ENCODE data around the gene TMPRSS6.

TMPRSS6 gene

DNA sequence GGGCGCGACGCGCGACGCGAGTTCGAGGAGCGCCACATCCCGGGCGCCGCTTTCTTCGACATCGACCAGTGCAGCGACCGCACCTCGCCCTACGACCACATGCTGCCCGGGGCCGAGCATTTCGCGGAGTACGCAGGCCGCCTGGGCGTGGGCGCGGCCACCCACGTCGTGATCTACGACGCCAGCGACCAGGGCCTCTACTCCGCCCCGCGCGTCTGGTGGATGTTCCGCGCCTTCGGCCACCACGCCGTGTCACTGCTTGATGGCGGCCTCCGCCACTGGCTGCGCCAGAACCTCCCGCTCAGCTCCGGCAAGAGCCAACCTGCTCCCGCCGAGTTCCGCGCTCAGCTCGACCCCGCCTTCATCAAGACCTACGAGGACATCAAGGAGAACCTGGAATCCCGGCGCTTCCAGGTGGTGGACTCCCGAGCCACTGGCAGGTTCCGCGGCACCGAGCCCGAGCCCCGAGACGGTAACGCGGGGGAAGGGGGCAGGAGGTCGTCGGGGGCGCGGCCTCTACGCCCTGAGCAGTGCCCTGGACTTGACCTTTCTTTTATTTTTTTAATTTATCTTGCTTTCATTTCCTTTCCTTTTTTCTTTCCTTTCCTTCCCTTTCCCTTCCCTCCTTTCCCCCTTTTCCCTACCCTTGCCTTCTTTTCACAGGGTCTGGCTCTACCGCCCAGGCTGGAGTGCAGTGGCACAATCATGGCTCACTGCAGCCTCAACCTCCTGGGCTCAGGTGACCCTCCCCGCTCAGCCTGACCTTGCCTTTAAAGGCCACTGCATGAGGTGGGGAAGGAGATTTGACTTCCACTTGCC, 85.0 kb downstream of the TMPRSS6 start:
- DNase-seq = no peak

DNA sequence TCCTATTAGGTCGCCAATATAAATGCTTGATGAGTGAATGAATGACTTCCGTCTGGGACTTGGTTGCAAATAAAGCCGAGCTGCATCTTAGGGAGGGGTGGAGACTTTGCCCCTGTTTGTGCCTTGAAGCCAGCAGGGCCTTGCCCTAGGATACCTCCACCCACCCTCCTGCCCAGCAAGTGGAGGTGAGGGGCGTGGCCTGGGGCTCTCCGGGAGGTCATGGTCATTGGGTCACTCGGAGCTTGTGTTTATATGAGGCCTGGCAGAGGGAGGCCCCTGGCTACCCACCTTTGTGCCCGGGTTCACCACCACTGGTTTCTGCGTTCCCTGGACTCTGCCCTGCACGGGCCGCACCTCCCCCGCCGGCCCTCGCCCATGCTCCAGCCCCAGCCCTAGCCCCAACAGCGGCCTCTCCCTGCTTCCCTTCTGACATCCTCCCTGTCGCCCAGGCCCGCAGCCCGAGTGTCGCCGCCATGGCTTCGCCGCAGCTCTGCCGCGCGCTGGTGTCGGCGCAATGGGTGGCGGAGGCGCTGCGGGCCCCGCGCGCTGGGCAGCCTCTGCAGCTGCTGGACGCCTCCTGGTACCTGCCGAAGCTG, 85.7 kb downstream of the TMPRSS6 start:
- DNase-seq = no peak

DNA sequence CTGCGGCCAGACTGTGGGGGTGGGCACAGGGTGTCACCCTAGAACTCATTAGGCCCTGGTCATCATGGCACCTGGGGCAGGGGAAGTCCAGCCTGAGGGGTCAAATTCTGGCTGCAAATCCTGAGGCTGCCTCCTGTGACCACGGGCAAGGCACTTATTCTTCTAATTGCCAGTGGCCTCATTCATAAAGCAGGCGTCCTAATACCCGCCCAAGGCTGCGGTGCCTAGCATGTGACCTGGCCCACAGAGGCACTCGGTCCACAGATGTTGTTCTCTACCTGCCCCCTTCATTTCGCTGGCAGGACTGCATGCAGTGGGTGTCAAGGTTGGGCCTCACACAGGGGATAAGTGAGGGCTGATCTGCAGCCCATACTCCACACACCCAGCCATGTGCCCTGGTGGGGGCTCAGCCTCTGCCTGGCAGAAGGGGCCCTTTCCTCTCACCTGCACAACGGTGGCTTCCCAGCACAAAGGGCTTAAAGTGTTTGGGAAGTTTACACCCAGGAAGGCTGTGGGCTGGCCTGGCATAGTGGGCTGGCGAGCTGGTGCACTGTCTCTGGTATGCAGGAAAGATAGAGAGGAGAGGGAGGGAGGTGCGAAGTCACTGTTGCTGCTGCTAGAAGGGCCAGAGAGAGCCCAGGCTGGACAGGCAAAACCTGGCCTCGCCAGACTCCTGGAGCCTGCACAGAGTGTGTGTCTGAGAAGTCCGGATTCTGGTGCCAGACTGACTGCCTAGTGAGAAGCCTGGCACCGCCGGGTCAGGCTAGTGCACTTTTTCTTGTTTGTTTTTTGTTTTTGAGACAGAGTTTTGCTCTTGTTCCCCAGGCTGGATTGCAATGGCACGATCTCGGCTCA, 86.8 kb downstream of the TMPRSS6 start:
- DNase-seq = no peak

DNA sequence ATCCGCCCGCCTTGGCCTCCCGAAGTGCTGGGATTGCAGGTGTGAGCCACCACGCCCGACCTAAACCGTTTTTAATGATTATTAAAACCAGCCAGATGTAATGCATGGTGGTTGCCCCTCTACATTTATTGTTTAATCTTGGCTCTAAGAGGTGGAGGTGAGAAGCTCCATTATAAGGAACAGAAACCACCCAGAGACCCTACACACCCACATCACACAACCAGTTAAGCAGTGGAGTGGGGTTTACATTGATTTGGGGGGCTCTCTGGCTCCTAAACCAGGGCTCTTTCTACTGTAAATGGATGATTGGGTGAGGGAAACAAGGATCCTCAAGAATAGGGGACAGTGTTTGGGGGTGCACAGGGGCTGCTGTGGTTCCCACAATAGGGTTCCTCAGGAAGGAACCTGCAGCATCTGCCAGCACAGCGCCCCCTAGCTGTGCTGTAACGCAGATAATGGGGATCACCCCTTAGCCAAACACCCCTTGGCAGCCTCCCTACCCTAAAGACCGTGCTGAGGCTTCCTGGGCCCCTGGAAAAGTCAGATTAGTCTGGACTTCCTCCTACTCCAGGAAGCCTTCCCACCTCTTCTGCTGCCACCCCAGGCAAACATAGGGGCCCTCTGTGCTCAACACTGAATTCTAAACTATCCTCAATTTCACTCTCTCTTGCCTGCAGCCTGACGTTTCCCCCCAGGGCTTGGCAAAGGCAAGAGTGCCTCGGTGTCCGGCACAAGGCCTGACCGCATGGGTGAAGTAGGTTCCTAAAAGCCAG, 87.6 kb downstream of the TMPRSS6 start:
- peak; percentile 68 for DNase-seq

DNA sequence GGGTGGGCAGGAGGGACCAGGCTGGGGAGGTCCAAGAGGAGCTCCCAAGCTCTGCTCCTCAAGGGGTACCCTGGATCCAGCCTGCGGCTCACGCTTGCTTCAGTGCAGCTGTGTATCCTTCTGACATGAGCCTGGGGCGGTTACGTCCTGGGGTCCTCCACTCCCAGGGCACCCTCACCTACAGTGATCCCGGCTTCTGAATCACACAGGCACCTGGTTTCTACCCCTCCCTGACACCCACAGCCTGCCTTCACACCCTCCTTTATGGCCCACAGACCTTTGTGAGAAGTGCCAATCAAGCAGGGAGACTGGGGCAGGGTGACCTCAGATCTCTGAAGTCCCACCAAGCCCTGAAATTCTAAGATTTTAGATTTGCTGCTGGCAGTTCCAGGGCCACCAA, 88.5 kb downstream of the TMPRSS6 start:
- no peak for DNase-seq

DNA sequence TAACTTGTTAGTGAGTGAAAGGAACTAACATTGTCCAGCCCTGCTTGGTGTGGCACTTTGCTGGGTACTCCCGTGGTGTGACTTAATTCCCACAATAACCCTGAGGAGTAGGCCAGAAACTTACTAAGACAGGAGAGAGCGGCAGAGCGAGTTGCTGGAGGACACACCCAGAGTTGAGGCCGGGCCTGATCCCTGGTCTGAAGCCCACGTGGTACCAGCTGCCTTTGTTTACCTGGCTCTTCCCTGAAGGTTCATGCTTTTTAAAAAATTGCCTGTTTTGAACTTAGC, 89.4 kb downstream of the TMPRSS6 start:
- DNase-seq = no peak

DNA sequence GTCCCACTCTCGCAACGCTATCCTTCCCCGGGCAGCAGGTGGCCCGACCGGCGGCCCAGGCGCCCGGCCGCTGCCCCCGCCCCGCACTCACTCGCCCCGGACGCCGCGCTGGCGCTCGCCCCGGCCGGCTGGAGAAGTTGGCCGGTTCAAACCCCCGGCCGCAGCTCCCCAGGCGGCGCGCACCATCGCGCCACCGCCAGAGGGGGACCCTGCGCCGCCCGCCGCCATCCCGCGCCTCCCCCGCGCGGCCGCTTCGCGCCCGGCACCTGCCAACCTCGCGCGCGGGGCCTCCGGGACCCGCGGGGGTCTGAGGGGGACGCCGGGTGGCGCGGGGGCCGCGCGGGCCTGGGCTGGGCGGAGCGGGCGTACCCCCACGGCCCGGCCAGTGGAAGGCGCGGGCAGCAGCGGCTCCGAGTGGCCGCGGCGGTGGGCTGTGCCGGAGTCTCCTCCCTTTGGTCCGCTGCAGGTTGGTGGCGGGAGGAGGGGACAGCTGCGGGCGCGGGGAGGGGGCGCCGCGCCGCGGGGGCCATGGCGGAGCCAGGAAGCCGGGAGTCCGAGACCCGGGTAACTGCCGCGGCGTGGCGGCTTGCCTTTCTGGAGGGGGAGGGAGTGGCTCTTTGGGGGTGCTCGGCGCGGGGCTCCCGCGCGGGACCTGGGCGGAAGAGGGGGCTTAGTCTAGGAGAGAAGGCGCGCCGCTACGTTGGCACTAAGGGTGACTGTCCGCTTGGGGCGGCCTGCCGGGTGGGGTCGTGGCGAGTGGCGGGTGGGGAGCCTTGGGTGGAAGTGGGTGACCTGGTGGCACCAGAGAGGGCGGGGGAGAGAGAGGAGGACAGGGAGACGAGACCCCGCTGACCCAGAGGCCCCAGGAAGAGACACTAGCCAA, 90.0 kb downstream of the TMPRSS6 start, which contains the start of the genes MPST and TST:
TSS of gene MPST (plus strand) at position 434 of the 883 bp plus-strand sequence. CDS start at position 529, 95 bp downstream.
TSS of gene TST (minus strand) at position 139 of the 883 bp plus-strand sequence. CDS start 715 bp downstream, outside the sequence.
- DNase-seq = peak; percentile 40

DNA sequence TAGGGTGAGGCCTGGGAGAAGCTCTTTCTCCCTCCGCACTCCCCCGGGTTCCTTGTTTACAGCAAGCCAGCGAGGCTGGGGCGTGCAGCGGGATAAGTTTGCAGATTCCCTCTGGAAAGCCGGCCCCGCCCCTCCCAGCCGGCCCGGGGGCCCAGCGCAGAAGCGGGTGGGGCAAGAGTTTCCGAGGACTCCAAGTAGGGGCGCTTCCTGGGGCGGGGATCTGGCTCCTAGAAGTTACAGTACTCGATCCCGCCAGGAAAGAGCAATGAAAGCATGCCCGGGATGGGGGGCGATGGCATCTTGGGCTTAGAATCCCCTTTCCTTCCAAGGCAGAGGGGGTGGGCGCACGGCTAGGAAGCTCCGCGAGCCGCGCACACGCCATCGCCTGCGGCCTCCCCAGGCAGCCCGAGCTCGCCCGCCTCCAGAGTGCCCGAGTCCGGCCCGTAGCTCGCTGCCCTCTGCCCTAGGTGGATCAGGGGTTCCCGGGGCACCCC, 90.7 kb downstream of the TMPRSS6 start:
- no peak for DNase-seq

DNA sequence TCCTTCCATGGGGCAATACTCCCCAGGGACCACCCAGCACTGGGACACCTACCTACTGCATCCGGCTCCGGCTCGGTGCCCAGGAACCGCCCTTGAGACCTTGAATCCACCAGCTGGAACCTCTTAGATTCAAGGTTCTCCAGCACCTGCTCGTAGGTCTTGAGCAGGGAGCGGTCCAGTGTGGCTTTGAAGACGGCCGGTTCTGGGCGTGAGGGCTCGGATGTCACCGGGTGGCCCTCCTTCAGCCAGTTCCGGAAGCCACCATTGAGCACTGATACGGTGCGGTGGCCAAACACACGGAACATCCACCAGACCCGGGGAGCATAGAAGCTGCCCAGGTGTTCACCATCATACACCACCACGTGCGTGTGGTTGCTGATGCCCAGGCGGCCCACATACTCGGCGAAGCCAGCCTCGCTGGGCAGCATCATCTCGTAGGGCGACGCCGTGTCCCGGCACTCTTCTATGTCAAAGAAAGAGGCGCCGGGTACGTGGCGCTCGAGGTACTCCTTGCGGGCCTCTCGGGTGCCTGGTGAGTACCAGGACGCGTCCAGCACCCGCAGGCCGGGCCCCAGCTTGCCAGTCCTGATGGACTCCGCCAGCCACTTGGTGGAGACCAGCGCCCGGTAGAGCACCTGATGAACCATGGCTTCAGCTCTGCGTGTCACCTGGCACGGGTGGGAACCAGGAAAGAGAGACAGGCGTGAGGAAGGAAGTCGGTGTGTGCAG, 91.3 kb downstream of the TMPRSS6 start:
- no peak for DNase-seq

DNA sequence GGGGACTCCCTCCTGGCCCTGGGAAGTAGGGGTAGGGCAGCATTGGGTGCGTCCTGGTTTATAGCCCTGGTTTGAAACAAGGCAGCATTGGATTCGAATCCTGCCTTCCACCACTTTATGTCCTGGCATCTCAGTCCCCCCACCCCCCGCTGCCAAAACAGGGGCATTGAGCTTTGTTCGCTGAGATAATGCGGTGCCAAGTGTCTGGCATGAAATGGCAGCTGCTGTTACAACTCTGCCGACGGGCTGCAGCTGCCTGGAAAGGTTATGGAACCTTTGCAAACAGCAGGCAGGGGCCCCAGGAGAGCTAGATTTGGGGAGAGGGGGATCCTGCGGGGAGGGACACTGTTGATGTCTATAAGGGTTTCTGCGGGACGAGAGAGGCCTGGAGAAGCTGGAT, 92.2 kb downstream of the TMPRSS6 start:
- DNase-seq = no peak

DNA sequence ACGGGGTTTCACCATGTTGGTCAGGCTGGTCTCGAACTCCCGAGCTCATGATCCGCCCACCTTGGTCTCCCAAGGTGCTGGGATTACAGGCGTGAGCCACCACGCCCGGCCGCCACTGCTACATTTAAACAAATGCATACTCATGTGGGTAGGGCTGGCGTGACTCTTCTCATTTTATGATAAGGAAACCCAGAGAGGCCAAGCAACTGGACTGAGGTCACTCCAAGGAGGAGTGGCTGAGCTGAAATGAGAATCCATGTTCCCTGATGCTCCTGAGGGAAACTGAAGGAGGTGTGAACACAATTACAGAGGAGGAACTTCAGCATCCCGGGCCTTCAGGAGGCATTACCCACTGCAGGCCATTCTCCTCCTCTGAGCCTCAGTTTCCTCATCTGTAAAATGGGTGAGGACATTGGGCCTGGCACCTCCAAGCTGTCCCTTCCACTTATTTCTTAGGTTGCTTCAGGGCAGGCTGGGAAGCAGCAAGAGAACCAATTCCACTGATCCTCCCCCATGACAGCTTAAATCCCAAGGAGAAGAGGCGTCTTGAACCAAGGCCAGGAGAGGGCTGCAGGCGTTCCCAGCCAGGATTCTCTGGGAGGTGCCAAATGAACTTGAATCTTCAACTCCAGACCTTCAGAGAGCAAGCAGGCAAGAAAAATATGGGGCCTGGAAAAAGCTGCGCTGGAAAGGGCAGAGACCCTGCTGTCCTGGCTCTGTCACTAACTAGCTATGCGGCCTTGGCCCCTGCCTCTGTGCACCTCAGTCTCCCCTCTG, 93.2 kb downstream of the TMPRSS6 start:
- no peak for DNase-seq

DNA sequence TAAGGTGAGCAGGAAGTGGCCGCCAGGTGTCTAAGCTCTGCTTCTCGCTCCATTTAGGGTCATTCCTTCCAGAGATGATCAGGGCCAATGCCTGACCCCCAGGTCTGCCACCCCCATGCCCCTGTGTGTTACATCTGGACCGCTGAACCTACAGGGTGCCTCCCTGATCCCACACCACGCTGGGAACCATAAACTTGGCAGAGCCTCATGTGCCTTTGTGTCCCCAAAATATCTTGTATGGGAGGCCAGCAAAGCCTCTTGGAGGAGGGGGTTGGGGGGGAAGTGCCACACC, 94.0 kb downstream of the TMPRSS6 start:
- DNase-seq = no peak
